Endodermal cell (in vitro differentiated cells): ENCODE data around the gene CCDC73. TPM values are rescaled to one million over a fixed set of nuclear protein-coding genes. Genes with fewer than 3 reads are reported as not detected.

Experiments used
- DNase-seq: peaks from one replicate; pipeline ENCODE4 v3.0.0-alpha.2; 2017
- H3K27ac ChIP-seq: 2 replicates; pipeline ENCODE4 v1.5.1; 2013; ENCODE audit warnings: mild to moderate bottlenecking, low read depth, low read length, moderate library complexity
- H3K27me3 ChIP-seq: 2 replicates; pipeline ENCODE4 v1.6.1; 2013; ENCODE audit warnings: mild to moderate bottlenecking, low read length, moderate library complexity; ENCODE audit not compliant: insufficient read depth, control insufficient read depth, poor library complexity, severe bottlenecking
- H3K36me3 ChIP-seq: 2 replicates; pipeline ENCODE4 v1.7.0; 2013; ENCODE audit warnings: mild to moderate bottlenecking, low read length, moderate library complexity; ENCODE audit not compliant: control insufficient read depth, insufficient read depth
- H3K4me1 ChIP-seq: one replicate; pipeline ENCODE4 v1.7.0; 2013; ENCODE audit warnings: low read length; ENCODE audit not compliant: control insufficient read depth, insufficient read depth
- H3K4me3 ChIP-seq: 2 replicates; pipeline ENCODE4 v1.5.1; 2013; ENCODE audit warnings: mild to moderate bottlenecking, low read length, moderate library complexity
- H3K9ac ChIP-seq: 2 replicates; pipeline ENCODE4 v1.6.1; 2013; ENCODE audit warnings: mild to moderate bottlenecking, low read length, moderate library complexity; ENCODE audit not compliant: poor library complexity, severe bottlenecking; ENCODE audit errors: extremely low read depth
- H3K9me3 ChIP-seq: 2 replicates; pipeline ENCODE4 v1.6.1; 2013; ENCODE audit warnings: mild to moderate bottlenecking, low read length, moderate library complexity; ENCODE audit not compliant: control insufficient read depth
- H3K27ac Mint-ChIP-seq: 2 replicates; pipeline ENCODE4 v1.8.0; 2020; ENCODE audit warnings: mixed read lengths
- H3K27me3 Mint-ChIP-seq: 2 replicates; pipeline ENCODE4 v1.8.0; 2021; ENCODE audit warnings: mild to moderate bottlenecking, mixed read lengths; ENCODE audit not compliant: insufficient read depth
- H3K36me3 Mint-ChIP-seq: 2 replicates; pipeline ENCODE4 v1.8.0; 2020; ENCODE audit warnings: low read depth, mixed read lengths
- H3K4me1 Mint-ChIP-seq: 2 replicates; pipeline ENCODE4 v1.8.0; 2020; ENCODE audit warnings: mixed read lengths
- H3K4me3 Mint-ChIP-seq: 2 replicates; pipeline ENCODE4 v1.8.0; 2020; ENCODE audit warnings: mild to moderate bottlenecking, moderate library complexity, mixed read lengths
- H3K9me3 Mint-ChIP-seq: 2 replicates; pipeline ENCODE4 v1.8.0; 2020; ENCODE audit warnings: mild to moderate bottlenecking, mixed read lengths
- CTCF ChIP-seq: fragments of 200-600 bp; sonication (generic); conservative IDR thresholded peaks from 2 replicates; pipeline ENCODE4 v1.5.0; 2021; ENCODE audit warnings: antibody characterized with exemption, mild to moderate bottlenecking
- WGBS, 2 experiments: methylation state at CpG; one replicate each; pipeline versions ENCODE4 v1.1.5 to v1.1.7; 2013; ENCODE audit warnings: missing lambda C conversion rate in 2 of 2, mixed read lengths in 1 of 2; ENCODE audit not compliant: insufficient coverage in 1 of 2, insufficient read length in 1 of 2; 5-methylcytosine and 5-hydroxymethylcytosine counted together
- total RNA-seq, 2 donors: library from RNA; stranded (reverse); fragmentation: NEBNext Ultra II Directional in 1 of 2; extraction: Animal tissue kit (Norgen Biotek cat#: 25700) in 1 of 2; gene quantifications; 2 replicates in 1 of 2; 3 replicates in 1 of 2; pipeline ENCODE4 v1.2.1, GENCODE V29; 2021

CCDC73 gene
- total RNA-seq, 2 donors from 2014 or later: not detected

- Histone ChIP-seq H3K4me3 (no peak overlapping the region), H3K4me1 (no peaks in the 10 kb centered on the region), H3K27ac (no peak overlapping the region), H3K36me3 (no peaks in the 10 kb centered on the region), H3K27me3 (no peaks in the 10 kb centered on the region), H3K9me3 (no peaks in the 10 kb centered on the region), H3K9ac (no peak overlapping the region)
- Mint-ChIP-seq H3K27me3 (no peaks in the 10 kb centered on the region), H3K9me3 (no peaks in the 10 kb centered on the region), H3K4me1 (no peaks in the 10 kb centered on the region), H3K27ac (no peak overlapping the region), H3K4me3 (no peak overlapping the region), H3K36me3 (no peaks in the 10 kb centered on the region)
- no peak for TF ChIP-seq CTCF
- no peak for DNase-seq
- WGBS, 2 experiments: 92 to 99% methylated on average over 9 of the region's 10 CpGs
Measured at GRCh38 chr11:32562839-32563599, 231.4 kb downstream of the CCDC73 start.

- 89 to 92% methylated on average over 11 of the region's 11 CpGs for WGBS, 2 experiments
- no peaks in the 10 kb centered on the region for H3K36me3 Mint-ChIP-seq
- Histone ChIP-seq H3K9me3 (no peaks in the 10 kb centered on the region), H3K9ac (no peak overlapping the region), H3K27ac (no peak overlapping the region), H3K36me3 (no peaks in the 10 kb centered on the region), H3K27me3 (no peaks in the 10 kb centered on the region), H3K4me3 (no peak overlapping the region), H3K4me1 (no peaks in the 10 kb centered on the region)
- no peaks in the 10 kb centered on the region for H3K4me1 Mint-ChIP-seq
- no peak overlapping the region for H3K4me3 Mint-ChIP-seq
- peak; percentile 41 for TF ChIP-seq CTCF
- no peak overlapping the region for H3K27ac Mint-ChIP-seq
- no peak for DNase-seq
- no peaks in the 10 kb centered on the region for H3K27me3 Mint-ChIP-seq
- H3K9me3 Mint-ChIP-seq: no peaks in the 10 kb centered on the region
Measured at GRCh38 chr11:32561835-32562234, 232.6 kb downstream of the CCDC73 start.

GRCh38 chr11:32555895-32556294 lies 238.6 kb downstream of the CCDC73 start:
- H3K9me3 Mint-ChIP-seq: no peaks in the 10 kb centered on the region
- DNase-seq: no peak
- no peaks in the 10 kb centered on the region for H3K4me1 Mint-ChIP-seq
- Histone ChIP-seq H3K4me3 (no peak overlapping the region), H3K27ac (no peak overlapping the region), H3K36me3 (no peaks in the 10 kb centered on the region), H3K4me1 (no peaks in the 10 kb centered on the region), H3K9ac (no peak overlapping the region), H3K27me3 (no peaks in the 10 kb centered on the region), H3K9me3 (no peaks in the 10 kb centered on the region)
- 87 to 89% methylated on average over 7 of the region's 7 CpGs for WGBS, 2 experiments
- peaks cover 1% of the 10 kb centered on the region for H3K27me3 Mint-ChIP-seq
- no peak overlapping the region for H3K27ac Mint-ChIP-seq
- no peaks in the 10 kb centered on the region for H3K36me3 Mint-ChIP-seq
- no peak overlapping the region for H3K4me3 Mint-ChIP-seq
- no peak for TF ChIP-seq CTCF
